Ascending aorta (tissue), 2 donors: ENCODE measurements around the gene APOC4. TPM values are rescaled to one million over a fixed set of nuclear protein-coding genes. Genes with fewer than 3 reads are reported as not detected.

Experiments
- DNase-seq, 2 donors: peaks; one replicate each; pipeline ENCODE4 v3.0.0-alpha.2; 2019; ENCODE audit warnings: low spot score in 2 of 2
- H3K27ac ChIP-seq, 2 donors: fragments of 200-600 bp; sonication (generic); one replicate each; pipeline ENCODE4 v1.5.1; 2016 to 2017; ENCODE audit warnings: mild to moderate bottlenecking in 1 of 2
- H3K27me3 ChIP-seq: fragments of 200-600 bp; sonication (generic); one replicate; pipeline ENCODE4 v1.5.1; 2017
- H3K36me3 ChIP-seq, 2 donors: fragments of 200-600 bp; sonication (generic); one replicate each; pipeline ENCODE4 v1.5.1; 2016
- H3K4me1 ChIP-seq, 2 donors: fragments of 200-600 bp; sonication (generic); one replicate each; pipeline ENCODE4 v1.5.1; 2016 to 2017; ENCODE audit warnings: mild to moderate bottlenecking in 1 of 2
- H3K4me3 ChIP-seq, 2 donors: fragments of 200-600 bp; sonication (generic); one replicate each; pipeline ENCODE4 v1.5.1; 2016 to 2017; ENCODE audit warnings: mild to moderate bottlenecking in 1 of 2
- H3K9me3 ChIP-seq, 2 donors: fragments of 200-600 bp; sonication (generic); one replicate each; pipeline ENCODE4 v1.5.1; 2016
- intact Hi-C: fragments of 100-400 bp; cut with DNase I; formaldehyde crosslinking; loops from one replicate; pipeline ENCODE4 v1.15.1; 2023
- total RNA-seq: library from RNA; depleted of rRNA; stranded (reverse); fragments of >200 nt; gene quantifications from one replicate; pipeline ENCODE4 v1.1.0, GENCODE V29; 2016
- TF ChIP-seq, protein P1 (sequence below), 3 experiments: fragments of 200-600 bp in 2 of 3; fragments of 450-650 bp in 1 of 3; sonication (generic) in 2 of 3; IDR thresholded peaks; one replicate each; pipeline ENCODE4 v1.5.1; 2016 to 2019; ENCODE audit warnings: antibody characterized with exemption in 3 of 3, mild to moderate bottlenecking in 1 of 3, moderate library complexity in 1 of 3

Gene APOC4
- total RNA-seq, 1 donor from 2014 or later, result not detected

DNA sequence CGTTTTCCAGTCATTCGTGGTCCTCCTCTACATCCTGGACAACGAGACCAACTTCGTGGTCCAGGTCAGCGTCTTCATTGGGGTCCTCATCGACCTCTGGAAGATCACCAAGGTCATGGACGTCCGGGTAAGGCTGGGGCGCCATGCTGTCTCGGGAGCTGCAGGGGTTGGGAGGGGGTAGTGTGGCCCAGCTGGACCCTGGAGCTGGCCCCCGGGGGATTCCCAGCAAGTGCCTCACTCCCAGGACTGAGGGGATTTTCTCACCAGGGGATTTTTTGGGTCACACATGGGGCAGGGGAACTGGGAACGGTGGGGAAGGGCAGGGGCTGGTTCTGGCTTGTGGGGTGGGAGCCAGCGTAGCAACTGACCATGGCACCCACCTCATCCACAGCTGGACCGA is 48.4 kb downstream of the APOC4 start:
- no peaks in the 10 kb centered on the region for H3K27me3 ChIP-seq
- no peak for DNase-seq
- H3K9me3 ChIP-seq, result no peaks in the 10 kb centered on the region
- intact Hi-C loops, result no loop called here
- no peaks in the 10 kb centered on the region for H3K4me1 ChIP-seq
- TF ChIP-seq, protein P1, sequence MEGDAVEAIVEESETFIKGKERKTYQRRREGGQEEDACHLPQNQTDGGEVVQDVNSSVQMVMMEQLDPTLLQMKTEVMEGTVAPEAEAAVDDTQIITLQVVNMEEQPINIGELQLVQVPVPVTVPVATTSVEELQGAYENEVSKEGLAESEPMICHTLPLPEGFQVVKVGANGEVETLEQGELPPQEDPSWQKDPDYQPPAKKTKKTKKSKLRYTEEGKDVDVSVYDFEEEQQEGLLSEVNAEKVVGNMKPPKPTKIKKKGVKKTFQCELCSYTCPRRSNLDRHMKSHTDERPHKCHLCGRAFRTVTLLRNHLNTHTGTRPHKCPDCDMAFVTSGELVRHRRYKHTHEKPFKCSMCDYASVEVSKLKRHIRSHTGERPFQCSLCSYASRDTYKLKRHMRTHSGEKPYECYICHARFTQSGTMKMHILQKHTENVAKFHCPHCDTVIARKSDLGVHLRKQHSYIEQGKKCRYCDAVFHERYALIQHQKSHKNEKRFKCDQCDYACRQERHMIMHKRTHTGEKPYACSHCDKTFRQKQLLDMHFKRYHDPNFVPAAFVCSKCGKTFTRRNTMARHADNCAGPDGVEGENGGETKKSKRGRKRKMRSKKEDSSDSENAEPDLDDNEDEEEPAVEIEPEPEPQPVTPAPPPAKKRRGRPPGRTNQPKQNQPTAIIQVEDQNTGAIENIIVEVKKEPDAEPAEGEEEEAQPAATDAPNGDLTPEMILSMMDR (IDR thresholded peaks at IDR 0.05), result no peak
- H3K36me3 ChIP-seq, result peaks cover 58 to 77% of the 10 kb centered on the region in 2 donors
- H3K4me3 ChIP-seq, result no peak overlapping the region
- no peak overlapping the region for H3K27ac ChIP-seq

DNA sequence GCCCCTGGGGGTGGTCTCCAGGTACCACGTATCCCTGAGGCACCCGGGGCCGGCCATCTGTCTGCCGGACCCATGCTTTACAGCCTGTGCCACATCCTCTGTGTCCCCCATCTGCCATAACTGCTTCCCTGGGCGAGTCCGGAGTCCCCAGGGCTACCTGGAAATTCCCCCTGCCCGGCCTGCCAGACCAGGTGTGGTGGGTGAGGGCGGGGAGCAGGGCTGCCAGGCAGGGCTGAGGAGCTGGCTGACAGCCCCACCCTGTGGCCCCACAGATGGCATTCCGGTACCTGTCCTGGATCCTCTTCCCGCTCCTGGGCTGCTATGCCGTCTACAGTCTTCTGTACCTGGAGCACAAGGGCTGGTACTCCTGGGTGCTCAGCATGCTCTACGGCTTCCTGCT is 48.9 kb downstream of the APOC4 start:
- no peak overlapping the region for H3K27ac ChIP-seq
- peaks cover 53 to 72% of the 10 kb centered on the region in 2 donors for H3K36me3 ChIP-seq
- no peaks in the 10 kb centered on the region for H3K4me1 ChIP-seq
- no peaks in the 10 kb centered on the region for H3K27me3 ChIP-seq
- intact Hi-C loops, result no loop called here
- no peak for DNase-seq
- H3K4me3 ChIP-seq, result no peak overlapping the region
- TF ChIP-seq, protein P1 (IDR thresholded peaks at IDR 0.05), result no peak
- no peaks in the 10 kb centered on the region for H3K9me3 ChIP-seq

DNA sequence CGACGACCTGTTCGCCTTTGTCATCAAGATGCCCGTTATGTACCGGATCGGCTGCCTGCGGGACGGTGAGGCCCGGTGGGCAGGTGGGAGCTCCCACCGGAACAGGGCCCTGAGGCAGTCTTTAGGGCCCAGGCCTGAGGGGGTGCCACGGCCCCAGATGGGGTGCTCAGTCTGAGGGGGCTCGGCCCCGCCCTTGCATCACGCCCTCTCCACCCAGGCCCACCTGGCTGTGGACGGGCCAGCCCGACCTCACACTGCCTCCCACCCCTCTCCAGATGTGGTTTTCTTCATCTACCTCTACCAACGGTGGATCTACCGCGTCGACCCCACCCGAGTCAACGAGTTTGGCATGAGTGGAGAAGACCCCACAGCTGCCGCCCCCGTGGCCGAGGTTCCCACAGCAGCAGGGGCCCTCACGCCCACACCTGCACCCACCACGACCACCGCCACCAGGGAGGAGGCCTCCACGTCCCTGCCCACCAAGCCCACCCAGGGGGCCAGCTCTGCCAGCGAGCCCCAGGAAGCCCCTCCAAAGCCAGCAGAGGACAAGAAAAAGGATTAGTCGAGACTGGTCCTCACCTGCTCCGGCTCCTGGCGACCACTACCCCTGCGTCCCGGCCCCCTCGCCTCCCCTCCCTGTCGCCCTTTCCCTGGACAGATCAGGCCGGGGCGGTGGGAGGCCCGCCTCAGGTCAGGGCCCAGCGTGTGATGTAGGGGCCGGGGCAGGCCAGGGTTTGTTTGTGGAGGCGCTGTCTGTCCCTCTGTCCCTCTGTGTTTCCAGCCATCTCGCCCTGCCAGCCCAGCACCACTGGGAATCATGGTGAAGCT is 50.5 kb downstream of the APOC4 start:
- TF ChIP-seq, protein P1 (IDR thresholded peaks at IDR 0.05), result no peak
- Histone ChIP-seq H3K36me3 (peaks cover 44 to 56% of the 10 kb centered on the region in 2 donors), H3K4me1 (no peaks in the 10 kb centered on the region), H3K27me3 (no peaks in the 10 kb centered on the region), H3K9me3 (no peaks in the 10 kb centered on the region), H3K27ac (no peak overlapping the region), H3K4me3 (no peak overlapping the region)
- DNase-seq, result no peak
- intact Hi-C loops, result no loop called here

DNA sequence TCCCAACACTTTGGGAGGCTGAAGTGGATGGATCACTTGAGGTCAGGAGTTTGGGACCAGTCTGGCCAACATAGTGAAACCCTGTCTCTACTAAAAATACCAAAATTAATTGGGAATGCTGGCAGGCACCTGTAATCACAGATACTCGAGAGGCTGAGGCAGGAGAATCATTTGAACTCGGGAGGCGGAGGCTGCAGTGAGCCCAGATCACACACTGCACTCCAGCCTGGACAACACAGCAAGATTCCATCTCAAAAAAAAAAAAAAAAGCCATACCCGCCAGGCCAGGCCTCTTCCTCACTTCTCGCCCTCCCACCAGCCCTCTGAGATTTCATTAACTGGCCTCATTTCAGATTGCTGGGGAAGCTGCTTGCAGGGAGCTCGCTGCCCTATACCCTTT is 51.5 kb downstream of the APOC4 start:
- H3K36me3 ChIP-seq, result peaks cover 34 to 46% of the 10 kb centered on the region in 2 donors
- intact Hi-C loops, result no loop called here
- H3K4me3 ChIP-seq, result no peak overlapping the region
- no peaks in the 10 kb centered on the region for H3K4me1 ChIP-seq
- TF ChIP-seq, protein P1 (IDR thresholded peaks at IDR 0.05), result no peak
- no peak overlapping the region for H3K27ac ChIP-seq
- DNase-seq, result no peak
- H3K9me3 ChIP-seq, result no peaks in the 10 kb centered on the region
- H3K27me3 ChIP-seq, result no peaks in the 10 kb centered on the region

DNA sequence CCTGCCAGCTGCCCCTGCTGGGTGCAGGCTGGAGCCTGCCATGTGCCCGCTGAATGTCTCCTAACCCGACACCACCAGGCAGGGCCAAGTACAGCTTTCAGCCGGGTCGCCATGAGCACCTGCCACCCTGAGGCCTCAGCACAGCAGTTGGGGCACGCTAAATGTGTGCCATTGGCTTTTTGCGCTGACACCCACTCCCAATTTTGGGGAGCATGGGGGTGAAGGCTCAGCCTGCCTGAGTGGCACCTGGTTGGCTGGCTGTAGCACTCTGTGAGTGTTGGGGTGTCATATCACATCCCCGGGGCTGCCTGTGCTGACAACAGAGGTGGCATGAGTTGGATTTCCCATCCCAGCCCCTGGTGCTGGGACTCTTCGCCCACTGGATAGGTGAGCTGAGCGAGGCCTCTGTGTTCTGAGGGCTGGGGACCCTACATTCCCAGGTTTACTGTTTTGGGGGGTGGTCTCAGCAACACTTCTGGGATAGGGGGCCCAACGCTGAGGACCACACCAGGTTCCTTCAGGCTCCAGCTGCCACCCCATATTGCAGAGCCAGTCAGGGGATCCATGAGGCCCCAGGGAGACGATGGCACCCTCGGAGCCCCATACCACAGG is 52.0 kb downstream of the APOC4 start:
- intact Hi-C loops, result no loop called here
- no peak for DNase-seq

More for the DNA sequence above, 52.0 kb downstream of the APOC4 start:
- Histone ChIP-seq H3K27ac (no peak overlapping the region), H3K27me3 (no peaks in the 10 kb centered on the region), H3K4me3 (no peak overlapping the region), H3K36me3 (peaks cover 33 to 41% of the 10 kb centered on the region in 2 donors), H3K4me1 (no peaks in the 10 kb centered on the region), H3K9me3 (no peaks in the 10 kb centered on the region)
- TF ChIP-seq, protein P1 (IDR thresholded peaks at IDR 0.05), result no peak

Other genes starting within 250 kb of the APOC4 start
- gene CEACAM16, start 243.1 kb upstream of the APOC4 start, total RNA-seq, result not detected
- 66.2 TPM for gene BCL3, start 193.5 kb upstream of the APOC4 start, total RNA-seq
- gene CBLC, start 164.3 kb upstream of the APOC4 start, total RNA-seq, result not detected
- 832 TPM for gene BCAM, start 133.1 kb upstream of the APOC4 start, total RNA-seq
- 125 TPM for gene NECTIN2, start 95.9 kb upstream of the APOC4 start, total RNA-seq
- gene TOMM40, start 51.0 kb upstream of the APOC4 start, total RNA-seq, result 25.5 TPM
- gene APOE, start 36.4 kb upstream of the APOC4 start, total RNA-seq, result 436 TPM
- 17.0 TPM for gene APOC1, start 27.6 kb upstream of the APOC4 start, total RNA-seq
- gene APOC2, start 3.8 kb downstream of the APOC4 start, total RNA-seq, result not detected
- 65.2 TPM for gene CLPTM1, start 13.1 kb downstream of the APOC4 start, total RNA-seq
- gene RELB, start 59.2 kb downstream of the APOC4 start, total RNA-seq, result 8.7 TPM
- 103 TPM for gene CLASRP, start 96.8 kb downstream of the APOC4 start, total RNA-seq
- gene ZNF296, start 134.2 kb downstream of the APOC4 start, total RNA-seq, result not detected
- gene GEMIN7, start 137.0 kb downstream of the APOC4 start, total RNA-seq, result 48.2 TPM
- 17.6 TPM for gene PPP1R37, start 150.9 kb downstream of the APOC4 start, total RNA-seq
- gene NKPD1, start 218.7 kb downstream of the APOC4 start, total RNA-seq, result not detected
- gene TRAPPC6A, start 236.0 kb downstream of the APOC4 start, total RNA-seq, result 18.3 TPM
- gene BLOC1S3, start 236.5 kb downstream of the APOC4 start, total RNA-seq, result 0.32 TPM